ENCODE results near the gene MAPKAPK2.

MAPKAPK2 gene

DNA sequence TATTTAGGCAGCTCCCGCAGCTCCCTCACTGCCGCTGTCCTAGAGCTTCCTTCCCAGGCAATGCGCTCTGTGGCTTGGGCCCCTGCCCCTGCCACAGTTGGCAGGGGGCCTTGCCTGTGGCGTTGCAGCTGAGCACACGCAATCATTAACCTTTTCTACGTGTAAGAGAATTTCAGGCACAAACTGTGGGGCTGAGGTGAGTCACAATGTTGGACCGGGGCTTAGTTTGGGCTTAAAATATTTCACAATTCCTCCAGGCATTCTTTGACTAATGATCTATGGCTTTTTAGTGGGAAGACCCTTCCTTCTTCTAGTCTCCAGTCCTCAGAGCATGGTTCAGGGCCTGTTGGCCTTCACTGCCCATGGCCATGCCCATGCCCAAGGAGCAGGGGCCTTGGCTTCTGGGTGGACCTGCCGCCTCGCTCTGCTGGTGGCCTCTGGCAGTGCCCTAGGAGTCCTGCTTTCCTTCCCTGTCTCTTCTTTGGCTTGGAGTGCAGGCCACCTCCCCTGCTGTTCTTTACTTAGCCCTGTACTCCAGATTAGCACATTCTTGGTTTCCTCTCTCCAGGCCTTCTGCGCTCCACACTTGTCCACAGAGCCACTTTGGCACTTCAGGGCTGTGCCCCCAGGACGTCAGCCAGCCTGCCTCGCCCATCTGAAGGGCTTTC is 39.2 kb downstream of the MAPKAPK2 start:
- DNase-seq, result no peak

DNA sequence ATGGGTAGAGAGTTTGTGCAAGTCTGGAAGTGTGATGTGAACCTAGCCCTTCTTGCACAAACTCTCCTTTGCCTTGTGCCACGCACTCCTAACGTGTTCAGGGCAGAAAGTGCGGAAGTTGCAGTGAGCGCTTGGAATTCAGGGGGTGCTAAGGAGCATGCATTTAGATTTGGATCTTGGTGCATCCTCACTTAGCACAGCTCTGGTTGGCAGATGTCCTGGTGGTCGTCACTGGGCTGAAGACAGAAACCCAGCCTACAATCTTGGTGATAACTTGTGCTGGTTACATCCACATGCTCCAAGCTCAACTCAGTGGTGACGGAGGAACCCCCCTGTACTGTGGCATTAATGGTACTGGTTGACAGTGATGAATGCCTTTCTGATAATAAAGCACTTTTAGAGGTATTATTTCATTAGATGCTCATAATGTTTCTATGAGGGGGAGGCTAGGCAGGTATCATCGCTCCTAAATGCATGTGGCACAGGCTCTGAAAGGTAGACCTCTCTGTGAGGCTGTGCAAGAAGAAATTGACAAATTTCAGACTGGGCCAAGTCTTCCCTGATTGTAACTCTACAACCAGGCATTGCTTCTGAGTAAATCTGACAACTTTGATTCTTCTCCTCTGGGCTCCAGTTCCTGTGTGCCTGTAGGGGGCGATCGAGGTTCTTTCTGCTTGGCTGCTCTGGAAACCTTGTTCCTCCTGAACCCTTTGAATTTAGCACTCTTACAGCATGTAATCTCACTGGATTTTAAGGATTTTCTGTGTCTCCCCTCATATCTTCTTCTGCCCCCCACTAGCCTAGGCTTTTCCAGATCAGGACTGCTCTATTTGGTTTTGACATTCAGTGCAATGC is 40.6 kb downstream of the MAPKAPK2 start:
- DNase-seq, result peak in 1 of 2 experiments; percentile 30

DNA sequence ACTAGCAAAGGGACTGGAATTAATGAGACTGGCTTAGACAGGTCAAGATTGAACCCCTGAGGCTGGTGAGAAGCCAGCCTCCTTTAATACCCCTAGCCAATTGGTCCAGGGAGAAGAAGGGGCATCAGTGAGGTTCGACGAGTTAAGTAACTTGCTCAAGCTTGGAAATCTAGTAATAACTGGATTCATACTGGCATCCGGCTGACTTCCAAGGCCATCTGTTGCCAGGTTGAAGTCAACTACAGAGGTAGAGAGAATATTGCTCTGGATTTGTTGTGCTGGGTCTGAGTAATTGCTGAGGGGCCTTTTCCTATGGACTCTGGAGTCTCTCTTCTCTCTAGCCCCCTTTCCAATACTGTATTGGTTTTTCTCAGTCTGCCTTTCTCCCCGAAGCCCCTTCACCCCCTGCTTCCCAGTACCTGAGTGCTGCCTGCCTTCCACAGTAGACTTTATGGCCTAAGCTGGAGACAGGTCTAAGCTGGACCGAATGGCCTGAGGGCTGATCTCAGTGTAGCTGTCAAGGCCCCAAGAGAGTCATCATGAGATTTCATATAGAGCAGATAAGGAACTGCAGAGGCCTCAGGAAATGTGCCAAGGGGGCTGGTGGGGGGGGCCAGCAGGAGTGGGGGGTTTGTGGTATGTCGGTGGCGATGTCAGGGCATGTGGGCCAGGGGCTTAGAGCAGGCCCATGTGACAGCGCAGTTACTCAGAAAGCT is 43.4 kb downstream of the MAPKAPK2 start:
- no peak for DNase-seq

DNA sequence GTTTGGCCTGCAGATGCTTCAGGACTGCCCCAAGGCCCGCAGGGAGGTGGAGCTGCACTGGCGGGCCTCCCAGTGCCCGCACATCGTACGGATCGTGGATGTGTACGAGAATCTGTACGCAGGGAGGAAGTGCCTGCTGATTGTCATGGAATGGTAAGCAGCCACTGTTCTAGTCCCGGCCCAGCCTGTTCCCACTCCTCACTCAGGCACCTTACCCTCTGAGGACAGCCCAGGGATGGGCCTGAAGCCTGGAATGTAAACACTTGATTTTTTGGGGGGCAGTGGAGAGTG is 43.9 kb downstream of the MAPKAPK2 start:
- no peak for DNase-seq

DNA sequence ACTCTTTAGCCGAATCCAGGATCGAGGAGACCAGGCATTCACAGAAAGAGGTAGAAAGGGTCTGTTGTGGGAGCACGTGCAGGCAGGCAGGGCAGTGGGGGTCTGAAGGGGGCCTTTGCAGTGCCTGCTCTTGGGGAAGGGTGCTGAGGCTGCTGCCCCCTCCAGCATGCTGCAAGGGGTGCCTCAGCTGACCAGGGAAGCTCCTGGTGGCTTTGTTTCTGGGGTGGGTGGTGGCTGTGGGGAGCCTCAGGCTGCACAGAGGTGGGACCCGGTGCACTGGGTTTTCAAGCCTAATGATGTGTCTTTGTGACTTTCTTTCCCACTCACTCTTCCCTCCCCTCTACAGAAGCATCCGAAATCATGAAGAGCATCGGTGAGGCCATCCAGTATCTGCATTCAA is 44.3 kb downstream of the MAPKAPK2 start:
- no peak for DNase-seq

DNA sequence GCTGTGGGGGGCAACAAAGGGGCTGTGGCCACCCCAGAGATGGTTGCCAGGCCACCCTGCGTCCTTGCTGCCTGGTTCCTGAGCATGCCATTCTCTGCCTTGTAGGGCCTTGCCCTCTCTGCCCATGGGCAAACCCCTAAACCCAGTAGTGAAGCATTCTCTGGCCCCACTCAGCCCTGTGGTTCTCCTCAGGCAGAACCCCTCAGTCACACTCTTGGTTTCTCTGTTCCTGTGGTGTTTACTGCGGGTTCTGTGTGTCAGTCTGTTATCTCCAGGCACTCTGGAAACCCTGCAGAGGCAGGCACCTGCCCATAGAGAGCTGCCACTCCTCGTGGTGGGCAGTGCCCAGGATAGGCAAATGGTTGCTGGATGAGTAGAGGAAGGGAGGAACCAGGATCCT is 44.8 kb downstream of the MAPKAPK2 start:
- DNase-seq, result no peak

DNA sequence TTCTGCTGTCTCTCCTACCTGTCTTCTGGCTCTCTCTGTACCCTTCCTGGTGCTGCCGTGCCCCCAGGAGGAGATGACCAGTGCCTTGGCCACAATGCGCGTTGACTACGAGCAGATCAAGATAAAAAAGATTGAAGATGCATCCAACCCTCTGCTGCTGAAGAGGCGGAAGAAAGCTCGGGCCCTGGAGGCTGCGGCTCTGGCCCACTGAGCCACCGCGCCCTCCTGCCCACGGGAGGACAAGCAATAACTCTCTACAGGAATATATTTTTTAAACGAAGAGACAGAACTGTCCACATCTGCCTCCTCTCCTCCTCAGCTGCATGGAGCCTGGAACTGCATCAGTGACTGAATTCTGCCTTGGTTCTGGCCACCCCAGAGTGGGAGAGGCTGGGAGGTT is 47.8 kb downstream of the MAPKAPK2 start:
- DNase-seq, result no peak

DNA sequence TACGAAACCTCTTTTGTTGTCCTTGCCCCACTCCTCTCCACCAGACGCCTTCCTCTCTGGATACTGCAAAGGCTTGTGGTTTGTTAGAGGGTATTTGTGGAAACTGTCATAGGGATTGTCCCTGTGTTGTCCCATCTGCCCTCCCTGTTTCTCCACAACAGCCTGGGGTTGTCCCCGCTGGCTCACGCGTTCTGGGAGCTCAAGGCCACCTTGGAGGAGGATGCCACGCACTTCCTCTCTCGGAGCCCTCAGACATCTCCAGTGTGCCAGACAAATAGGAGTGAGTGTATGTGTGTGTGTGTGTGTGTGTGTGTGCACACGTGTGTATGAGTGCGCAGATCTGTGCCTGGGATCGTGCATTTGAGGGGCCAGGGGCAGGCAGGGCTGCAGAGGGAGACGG is 48.3 kb downstream of the MAPKAPK2 start:
- DNase-seq, result no peak

DNA sequence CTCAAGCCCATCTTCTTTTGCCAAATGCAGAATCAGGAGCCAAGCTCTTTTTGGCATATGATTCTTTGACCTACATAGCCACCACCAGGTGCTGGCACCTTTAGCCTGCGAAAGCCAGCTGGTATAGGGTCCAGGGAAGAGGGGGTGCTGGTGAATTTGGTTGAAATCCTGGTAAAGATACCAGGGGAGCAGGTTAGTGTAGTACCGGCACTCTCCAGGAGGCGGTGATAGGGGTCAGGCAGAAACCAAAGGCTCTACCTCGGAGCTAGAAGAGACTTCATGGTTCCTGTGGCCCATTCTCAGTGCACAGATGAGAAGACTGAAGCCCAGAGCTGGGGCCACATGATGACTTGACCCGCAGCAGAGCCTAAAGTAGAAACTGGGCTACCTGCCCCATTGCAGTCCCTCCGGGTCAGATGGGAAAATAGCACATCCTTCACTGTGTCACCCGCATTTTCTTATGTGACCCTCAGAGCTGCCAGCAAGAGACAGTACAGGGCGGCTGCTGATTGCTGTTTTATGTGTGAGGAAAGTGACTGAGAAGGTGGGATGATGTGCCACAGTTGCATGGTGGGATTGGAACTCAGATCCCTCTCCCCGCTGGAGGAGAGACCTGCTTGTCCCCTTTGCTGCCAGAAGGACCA is 49.9 kb downstream of the MAPKAPK2 start:
- peak; percentile 7 to 52 for DNase-seq

DNA sequence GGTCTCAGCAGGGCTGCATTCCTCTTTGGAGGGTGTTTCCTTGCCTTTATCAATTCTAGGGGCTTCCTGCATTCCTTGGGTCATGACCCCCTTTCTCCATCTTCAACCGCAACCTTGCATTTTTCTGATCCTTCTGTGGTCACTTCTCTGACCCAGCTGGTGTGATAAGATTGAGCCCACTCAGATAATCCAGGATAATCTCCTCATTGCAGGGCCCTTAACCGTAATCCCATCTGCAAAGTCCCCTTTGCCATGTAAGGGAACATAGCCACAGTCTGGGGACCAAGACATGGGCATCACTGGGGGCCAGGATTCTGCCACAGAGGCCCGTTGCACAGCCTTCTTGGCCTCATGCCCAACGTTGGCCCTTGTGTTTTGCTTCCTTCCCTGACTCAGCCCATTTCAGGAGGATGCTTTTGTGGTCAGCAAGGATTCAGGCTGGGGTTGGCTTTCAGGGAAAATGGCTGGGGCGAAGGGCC is 50.9 kb downstream of the MAPKAPK2 start:
- DNase-seq, result no peak

DNA sequence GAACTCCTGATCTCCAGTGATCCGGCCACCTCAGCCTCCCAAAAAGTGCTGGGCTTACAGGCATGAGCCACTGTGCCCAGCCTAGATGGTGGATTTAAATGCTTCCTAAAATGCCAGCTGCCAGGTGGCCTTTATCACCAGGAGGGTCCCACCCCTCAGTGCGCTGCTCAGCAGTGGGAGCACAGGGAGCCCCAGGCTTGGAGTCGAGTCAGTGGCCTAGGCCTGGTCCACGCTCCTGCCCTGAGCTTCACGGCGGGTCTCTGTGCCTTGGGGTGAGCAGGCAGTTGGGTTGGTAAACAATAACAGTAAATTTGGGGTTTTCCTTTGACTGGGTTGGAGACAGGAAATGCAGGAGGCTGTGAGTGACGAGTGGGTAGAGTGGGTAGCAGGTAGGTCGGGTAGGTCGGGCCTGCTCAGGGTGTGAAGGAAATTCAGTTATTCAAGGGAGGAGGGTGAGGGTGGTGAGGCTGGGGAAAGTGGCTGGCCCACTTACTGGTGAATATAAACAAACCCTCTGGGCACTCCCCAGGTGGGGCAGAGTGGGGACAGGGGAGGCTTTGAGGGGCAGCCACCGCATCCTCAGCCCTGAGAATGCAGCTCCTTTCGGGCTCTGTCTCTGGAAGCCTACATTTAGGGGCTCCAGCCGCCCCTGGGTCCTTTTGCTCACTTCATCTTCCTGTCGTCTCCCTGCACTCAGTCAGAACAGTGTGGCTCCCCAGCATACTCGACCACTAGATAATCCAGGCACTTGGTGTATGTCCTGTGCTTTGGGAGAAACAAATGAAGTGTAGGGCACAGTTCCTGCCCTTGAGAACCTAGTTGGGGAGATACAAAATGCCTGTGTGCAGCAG is 52.4 kb downstream of the MAPKAPK2 start:
- no peak for DNase-seq

DNA sequence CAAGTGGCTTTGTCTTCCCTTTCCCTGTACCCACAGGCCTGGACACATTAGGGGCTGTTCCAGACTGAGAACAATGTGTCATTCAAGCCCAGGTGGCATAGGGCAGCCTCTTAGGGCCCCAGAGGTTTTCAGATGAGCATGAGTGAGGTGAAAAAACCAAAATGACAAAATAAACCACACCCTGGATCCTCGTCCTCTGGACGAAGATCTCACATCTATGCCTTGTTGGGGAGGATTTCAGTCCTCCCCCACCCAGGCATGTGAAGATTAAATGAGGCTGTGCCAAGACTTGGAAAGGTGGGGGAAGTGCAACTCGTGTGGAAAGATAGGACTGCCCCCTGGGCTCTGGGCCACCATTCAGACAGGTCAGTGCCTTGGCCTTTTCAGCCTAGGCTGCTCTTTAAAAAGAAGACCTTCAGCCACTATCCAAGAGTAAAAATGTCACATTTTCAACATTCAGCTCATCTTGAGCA is 53.1 kb downstream of the MAPKAPK2 start:
- DNase-seq, result peak in 1 of 2 experiments; percentile 8

DNA sequence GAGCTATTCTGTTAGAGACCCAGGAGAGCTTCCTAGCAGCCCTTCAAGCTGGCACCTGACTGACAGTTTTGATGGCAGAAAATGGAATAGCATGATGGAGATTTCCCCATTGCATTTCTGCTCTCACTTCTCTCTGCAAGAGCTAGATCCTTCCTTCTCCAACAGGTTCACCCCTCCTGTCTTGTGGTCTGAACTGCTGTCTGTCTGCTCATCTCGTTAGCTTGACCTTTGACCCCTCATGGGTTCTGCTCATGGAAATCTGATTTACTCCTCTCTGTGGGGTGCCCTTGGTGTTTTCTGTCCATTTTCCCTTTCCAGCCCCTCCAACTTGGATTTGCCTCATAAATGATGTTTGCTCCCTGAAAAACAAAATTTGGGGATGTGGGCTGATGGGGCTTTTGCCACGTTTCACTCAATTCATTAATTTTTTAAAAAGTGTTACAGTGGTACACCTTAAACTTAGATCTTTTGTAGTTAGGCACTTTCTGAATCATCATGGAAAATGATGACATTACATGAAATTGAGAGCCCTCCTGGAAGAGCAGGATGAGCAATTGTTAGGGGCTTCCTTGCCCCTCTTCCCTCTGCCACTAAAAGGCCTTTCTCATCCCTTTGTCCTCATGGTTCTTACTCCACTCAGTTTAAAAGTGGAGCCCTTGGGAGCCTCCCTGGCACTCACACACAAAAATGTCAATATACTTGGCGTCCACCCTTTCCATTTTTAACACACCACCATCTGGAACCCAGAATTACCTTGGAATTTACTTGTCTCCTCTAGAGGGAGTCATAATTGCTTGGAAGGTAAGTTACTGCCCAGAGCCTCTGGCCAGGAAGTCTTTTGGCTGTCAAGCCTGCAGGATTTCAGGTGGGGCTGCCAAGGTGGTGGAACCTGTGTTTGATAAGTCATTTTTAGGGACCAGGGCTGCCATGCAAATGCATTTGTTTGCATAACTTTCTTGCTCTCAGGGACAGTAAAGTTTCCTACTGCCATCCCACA is 54.0 kb downstream of the MAPKAPK2 start:
- DNase-seq, result no peak

DNA sequence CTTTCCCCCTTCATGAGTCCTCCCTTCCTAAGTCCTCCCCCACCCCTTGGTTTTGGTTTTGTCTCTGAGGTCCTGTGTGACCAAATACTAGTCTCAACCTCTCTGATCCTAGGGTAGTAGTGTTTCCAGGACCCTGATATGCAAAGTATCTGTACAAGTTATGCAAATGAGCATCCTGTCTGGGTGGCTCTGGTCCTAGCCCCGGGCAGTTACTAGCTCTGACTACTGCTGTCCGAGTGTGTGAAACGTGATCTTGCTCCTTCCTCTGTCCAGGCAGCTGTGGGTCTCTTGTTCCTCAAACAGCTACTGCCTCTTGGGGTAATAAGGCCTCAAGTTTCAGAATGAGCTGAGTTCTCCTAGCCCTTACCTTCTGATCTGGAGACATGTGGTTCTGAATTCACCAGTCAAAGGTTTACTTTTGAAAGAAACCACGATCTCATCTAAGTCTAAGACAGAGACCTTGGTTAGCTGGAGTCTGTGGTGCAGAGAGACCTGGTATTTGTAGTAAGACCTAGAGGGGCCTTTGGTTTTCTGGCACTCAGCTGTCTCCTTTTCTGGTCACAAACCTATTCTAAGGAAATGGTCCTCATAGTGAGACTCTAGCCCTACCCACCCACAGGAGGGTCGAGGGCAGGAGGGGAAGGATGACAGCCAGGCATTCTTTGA is 54.8 kb downstream of the MAPKAPK2 start:
- DNase-seq, result peak; percentile 95 to 98

DNA sequence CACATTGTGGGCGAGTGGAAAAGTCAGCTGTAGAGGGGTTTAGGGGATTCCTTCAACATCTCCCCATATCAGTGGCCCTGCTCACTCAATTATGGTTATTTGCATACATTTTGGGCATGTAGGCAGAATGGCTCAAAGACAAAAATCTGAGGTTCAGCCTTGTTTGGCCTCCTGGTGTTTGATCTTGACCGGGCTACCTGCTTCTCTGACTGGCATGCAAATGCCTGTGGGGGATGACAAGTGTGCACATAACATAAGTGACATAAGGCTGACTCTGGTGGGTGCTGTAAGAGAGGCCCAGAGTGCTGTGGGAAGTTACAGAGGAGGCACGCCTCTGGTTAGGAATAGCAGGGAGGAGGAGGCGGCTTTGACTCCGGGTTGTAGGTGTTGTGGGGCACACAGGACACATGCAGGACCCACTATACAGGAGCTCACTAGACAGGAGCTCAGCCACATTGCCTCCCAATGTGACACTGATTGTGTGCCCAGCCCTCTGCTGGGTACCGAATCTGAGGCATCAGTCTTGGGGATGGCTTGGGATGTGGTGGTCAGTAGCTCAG is 56.5 kb downstream of the MAPKAPK2 start:
- DNase-seq, result peak in 1 of 2 experiments; percentile 48

DNA sequence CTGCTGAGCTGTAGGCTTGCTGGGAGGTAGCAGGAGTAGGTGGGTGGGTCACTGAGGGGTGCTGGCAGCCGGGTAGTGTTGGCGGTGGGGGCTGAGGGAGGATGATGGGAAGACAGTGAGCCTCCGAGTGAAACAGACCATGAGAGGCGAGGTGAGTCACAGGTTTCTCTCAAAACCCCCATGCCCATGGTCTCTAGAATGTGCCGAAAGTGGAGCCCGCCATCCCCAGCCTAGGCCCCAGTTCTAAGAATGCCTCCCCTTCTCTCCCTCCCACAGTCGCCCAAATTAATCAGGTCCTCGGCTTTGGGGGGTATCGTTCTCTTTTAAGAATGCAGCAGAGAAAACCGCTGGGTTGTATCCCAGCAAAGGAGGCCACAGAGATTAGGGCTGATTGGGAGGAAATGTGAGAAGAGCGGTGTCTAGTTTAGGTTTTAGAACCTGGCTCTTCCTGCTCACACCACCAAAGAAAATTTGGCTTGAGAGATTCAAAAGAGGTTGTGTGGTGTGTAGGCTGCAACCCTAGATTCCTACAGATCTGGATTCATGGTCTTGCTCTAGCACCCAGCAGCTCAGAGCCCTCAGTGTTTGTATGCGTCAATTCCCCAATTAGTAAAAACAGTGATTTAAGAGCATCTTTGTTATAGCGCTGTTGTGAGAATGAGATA is 58.1 kb downstream of the MAPKAPK2 start:
- no peak for DNase-seq

DNA sequence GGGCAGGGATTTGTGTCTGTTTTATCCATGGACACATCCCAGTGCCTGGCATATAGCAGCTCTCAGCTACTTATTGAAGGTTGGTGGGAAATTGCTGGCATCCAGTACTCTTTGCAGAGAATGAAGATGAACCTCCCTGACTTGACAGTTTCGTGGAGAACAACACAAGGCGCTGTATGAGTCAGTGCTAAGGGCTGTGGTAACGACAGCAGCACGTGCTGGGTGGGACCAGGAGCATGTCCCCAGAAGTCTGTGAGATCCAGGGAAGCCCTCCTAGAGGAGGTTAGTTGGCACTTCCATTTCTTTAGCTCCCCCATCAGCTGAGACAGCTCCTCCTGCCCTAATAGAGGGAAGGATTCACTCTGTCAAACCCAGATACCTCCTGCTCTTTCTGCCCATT is 60.0 kb downstream of the MAPKAPK2 start:
- DNase-seq, result no peak

DNA sequence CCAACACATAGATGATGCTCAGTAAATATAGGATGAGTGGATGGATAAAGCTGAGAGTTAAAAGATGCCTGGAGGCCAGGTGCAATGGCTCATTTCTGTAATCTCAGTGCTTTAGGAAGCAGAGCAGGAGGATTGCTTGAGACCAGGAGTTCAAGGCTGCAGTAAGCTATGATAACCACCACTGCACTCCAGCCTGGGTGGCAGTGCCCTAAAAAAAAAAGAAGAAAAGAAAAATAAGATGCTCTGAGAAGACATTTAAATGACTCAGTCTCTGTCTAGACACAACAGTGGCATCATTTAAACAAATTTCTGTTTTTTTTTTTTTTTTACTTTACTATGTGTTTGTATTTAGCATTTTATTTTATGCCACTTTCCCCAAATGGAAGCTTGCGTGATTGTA is 60.6 kb downstream of the MAPKAPK2 start:
- no peak for DNase-seq

DNA sequence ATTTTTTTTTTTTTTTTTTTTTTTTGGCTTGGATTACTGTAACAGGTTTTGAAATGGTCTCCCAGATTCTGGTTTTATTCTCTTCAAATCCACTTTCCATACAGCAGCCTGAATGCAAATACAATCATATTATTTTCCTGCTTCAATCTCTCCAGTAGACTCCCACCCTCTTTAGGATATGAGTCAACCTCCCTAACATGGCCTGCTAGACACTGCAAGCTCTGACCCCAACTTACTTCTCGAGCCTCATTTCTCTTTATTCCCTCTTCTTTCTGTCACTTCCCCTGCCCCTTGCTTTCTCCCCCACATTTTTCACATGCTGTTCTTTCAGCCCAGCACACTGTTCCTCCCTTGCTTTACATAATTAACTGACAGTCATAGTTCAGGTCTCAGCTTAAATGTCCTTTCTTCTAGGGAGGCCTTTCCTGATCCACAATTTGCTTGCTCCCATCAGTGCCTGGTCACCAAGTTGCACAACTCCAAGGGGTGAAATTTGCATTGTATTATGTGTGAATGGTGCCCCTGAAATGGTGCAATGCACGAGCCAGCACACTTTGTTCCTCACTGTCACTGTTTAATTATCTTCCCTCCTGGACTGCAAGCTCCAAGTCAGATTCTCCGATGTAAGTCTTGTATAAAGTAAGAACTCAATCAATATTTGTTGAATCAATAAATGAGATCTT is 63.8 kb downstream of the MAPKAPK2 start:
- DNase-seq, result peak; percentile 33 to 65

Data from NCI-H526 (cell line).